Subcutaneous abdominal adipose tissue (tissue), 5 donors: ENCODE measurements around the gene LCE3E.

ENCODE experiments used
- H3K27ac ChIP-seq: one replicate; pipeline ENCODE4 v1.7.0; 2013; ENCODE audit warnings: low read depth, mild to moderate bottlenecking, inconsistent platforms, low read length, moderate library complexity
- H3K27me3 ChIP-seq, 5 donors: one replicate each; pipeline ENCODE4 v1.7.0; 2013; ENCODE audit warnings: low read length in 5 of 5, inconsistent platforms in 1 of 5; ENCODE audit not compliant: control insufficient read depth in 5 of 5, insufficient read depth in 4 of 5
- H3K36me3 ChIP-seq, 5 donors: one replicate each; pipeline ENCODE4 v1.7.0; 2013; ENCODE audit warnings: low read length in 5 of 5; ENCODE audit not compliant: control insufficient read depth in 5 of 5, insufficient read depth in 5 of 5
- H3K4me1 ChIP-seq, 5 donors: one replicate each; pipeline ENCODE4 v1.7.0; 2013; ENCODE audit warnings: low read length in 5 of 5, mild to moderate bottlenecking in 3 of 5, moderate library complexity in 1 of 5; ENCODE audit not compliant: control insufficient read depth in 5 of 5, insufficient read depth in 5 of 5
- H3K4me3 ChIP-seq, 5 donors: one replicate each; pipeline ENCODE4 v1.7.0; 2013; ENCODE audit warnings: low read length in 5 of 5, low read depth in 1 of 5
- H3K9ac ChIP-seq, 5 donors: one replicate each; pipeline ENCODE4 v1.7.0; 2013; ENCODE audit warnings: low read length in 5 of 5, mild to moderate bottlenecking in 4 of 5, moderate library complexity in 3 of 5
- H3K9me3 ChIP-seq, 5 donors: one replicate each; pipeline ENCODE4 v1.7.0; 2013; ENCODE audit warnings: low read length in 5 of 5; ENCODE audit not compliant: control insufficient read depth in 5 of 5
- donor health status: healthy.
- donor health status: healthy.
- donor health status: healthy.
- donor health status: healthy.
- donor health status: healthy.

LCE3E gene

GRCh38 chr1:152519851-152520250, 46.7 kb downstream of the LCE3E start:
- H3K36me3 ChIP-seq, result no peaks in the 10 kb centered on the region

GRCh38 chr1:152517237-152517811, 49.3 kb downstream of the LCE3E start:
- H3K27me3 ChIP-seq, result peaks cover 21 to 37% (median 28%) of the 10 kb centered on the region in 5 donors
- H3K36me3 ChIP-seq, result no peaks in the 10 kb centered on the region
- H3K4me1 ChIP-seq, result peaks cover 0 to 13% (median 8%) of the 10 kb centered on the region in 5 donors
- H3K27ac ChIP-seq, result no peak overlapping the region
- no peak overlapping the region for H3K4me3 ChIP-seq
- H3K9me3 ChIP-seq, result no peaks in the 10 kb centered on the region
- no peak overlapping the region for H3K9ac ChIP-seq

More at GRCh38 chr1:152519851-152520250, 46.7 kb downstream of the LCE3E start:
- H3K9ac ChIP-seq, result no peak overlapping the region
- H3K4me3 ChIP-seq, result no peak overlapping the region
- H3K27me3 ChIP-seq, result peaks cover 8 to 18% (median 10%) of the 10 kb centered on the region in 5 donors
- H3K27ac ChIP-seq, result no peak overlapping the region
- peaks cover 0 to 13% (median 8%) of the 10 kb centered on the region in 5 donors for H3K4me1 ChIP-seq
- H3K9me3 ChIP-seq, result peaks cover 0 to 6% (median 3%) of the 10 kb centered on the region in 5 donors

GRCh38 chr1:152516082-152516481, 50.5 kb downstream of the LCE3E start:
- Histone ChIP-seq H3K27ac (no peak overlapping the region), H3K9me3 (no peaks in the 10 kb centered on the region), H3K4me1 (peaks cover 0 to 13% (median 8%) of the 10 kb centered on the region in 5 donors), H3K27me3 (peaks cover 28 to 42% (median 32%) of the 10 kb centered on the region in 5 donors), H3K36me3 (no peaks in the 10 kb centered on the region), H3K9ac (no peak overlapping the region), H3K4me3 (no peak overlapping the region)
